Mucosa of descending colon (tissue), 3 donors: Measurements from ENCODE around the gene FCHSD2. TPM values are rescaled to one million over a fixed set of nuclear protein-coding genes. Genes with fewer than 3 reads are reported as not detected.

Experiments
- ATAC-seq: fragments of 200-7000 bp; cut with Tn5 transposase; one replicate; pipeline ENCODE4 v1.9.1; 2020; ENCODE audit warnings: mild to moderate bottlenecking, moderate library complexity
- DNase-seq, 3 donors: peaks; one replicate each; pipeline ENCODE4 v3.0.0-alpha.2; 2020
- H3K36me3 ChIP-seq: fragments of 200-600 bp; one replicate; pipeline ENCODE4 v1.8.0; 2021; ENCODE audit warnings: low read depth, mild to moderate bottlenecking
- H3K4me1 ChIP-seq: fragments of 200-600 bp; one replicate; pipeline ENCODE4 v1.8.0; 2021; ENCODE audit warnings: low read depth, mild to moderate bottlenecking
- H3K4me3 ChIP-seq: fragments of 200-600 bp; one replicate; pipeline ENCODE4 v1.8.0; 2021; ENCODE audit warnings: mild to moderate bottlenecking
- H3K9me3 ChIP-seq: fragments of 200-600 bp; one replicate; pipeline ENCODE4 v1.8.0; 2021; ENCODE audit warnings: mild to moderate bottlenecking
- intact Hi-C, 2 donors: fragments of 100-400 bp; cut with DNase I in 1 of 2; cut with micrococcal nuclease in 1 of 2; formaldehyde crosslinking; loops; one replicate each; pipeline versions ENCODE4 v1.11.0 to v1.11.1; 2022; cut with DNase I, micrococcal nuclease
- total RNA-seq, 3 donors: library from RNA; stranded (reverse); fragmentation: NEBNext Ultra II Directional in 2 of 3; extraction: Animal tissue kit (Norgen Biotek cat#: 25700) in 2 of 3; gene quantifications; one replicate each; pipeline versions ENCODE4 v1.2.1 to v1.2.4, GENCODE V29; 2021 to 2023
- TF ChIP-seq, protein P1 (sequence below): fragments of 200-600 bp; IDR thresholded peaks from one replicate; pipeline ENCODE4 v1.8.0; 2022; ENCODE audit warnings: antibody characterized with exemption, mild to moderate bottlenecking
- donor health status: DM: no; HTN: no; CAD: no; lungs with moderate emphysema.
- donor health status: DM: no; HTN: no; CAD: no.
- donor health status: DM: no; HTN: yes; CAD: no.

The FCHSD2 gene
- total RNA-seq, 3 donors from 2014 or later, result 15.7 to 41.6 (median 21.6) TPM

DNA sequence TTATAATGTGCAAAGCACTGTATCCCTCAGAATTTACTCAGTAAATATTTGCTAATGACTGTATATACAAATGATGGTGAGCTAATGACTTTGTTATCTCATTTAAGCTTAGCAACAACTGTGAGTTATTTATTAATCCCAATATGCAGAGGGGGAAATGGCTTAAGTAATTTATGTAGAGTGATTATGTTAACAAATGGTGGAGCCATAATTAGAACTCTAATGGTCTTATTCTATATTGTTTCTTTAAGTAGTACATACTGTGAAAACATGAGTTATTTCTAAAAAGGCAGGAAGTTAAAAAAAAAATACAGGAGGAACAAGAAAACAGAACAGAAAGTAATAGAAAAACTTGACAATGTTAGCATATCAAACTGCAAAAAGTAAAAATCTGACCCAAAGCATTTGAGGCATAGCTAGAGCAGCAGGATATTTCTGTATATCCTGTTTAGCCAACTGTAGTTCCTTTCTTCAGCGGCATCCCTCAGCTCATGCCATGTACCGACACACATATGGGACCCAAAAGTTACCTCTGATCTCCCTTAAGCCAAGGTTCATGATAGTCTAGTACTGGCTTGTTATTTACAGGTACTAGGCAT lies 94.2 kb downstream of the FCHSD2 start:
- H3K4me1 ChIP-seq, result peaks cover 8% of the 10 kb centered on the region
- no peaks in the 10 kb centered on the region for H3K36me3 ChIP-seq
- H3K9me3 ChIP-seq, result no peaks in the 10 kb centered on the region
- TF ChIP-seq, protein P1, sequence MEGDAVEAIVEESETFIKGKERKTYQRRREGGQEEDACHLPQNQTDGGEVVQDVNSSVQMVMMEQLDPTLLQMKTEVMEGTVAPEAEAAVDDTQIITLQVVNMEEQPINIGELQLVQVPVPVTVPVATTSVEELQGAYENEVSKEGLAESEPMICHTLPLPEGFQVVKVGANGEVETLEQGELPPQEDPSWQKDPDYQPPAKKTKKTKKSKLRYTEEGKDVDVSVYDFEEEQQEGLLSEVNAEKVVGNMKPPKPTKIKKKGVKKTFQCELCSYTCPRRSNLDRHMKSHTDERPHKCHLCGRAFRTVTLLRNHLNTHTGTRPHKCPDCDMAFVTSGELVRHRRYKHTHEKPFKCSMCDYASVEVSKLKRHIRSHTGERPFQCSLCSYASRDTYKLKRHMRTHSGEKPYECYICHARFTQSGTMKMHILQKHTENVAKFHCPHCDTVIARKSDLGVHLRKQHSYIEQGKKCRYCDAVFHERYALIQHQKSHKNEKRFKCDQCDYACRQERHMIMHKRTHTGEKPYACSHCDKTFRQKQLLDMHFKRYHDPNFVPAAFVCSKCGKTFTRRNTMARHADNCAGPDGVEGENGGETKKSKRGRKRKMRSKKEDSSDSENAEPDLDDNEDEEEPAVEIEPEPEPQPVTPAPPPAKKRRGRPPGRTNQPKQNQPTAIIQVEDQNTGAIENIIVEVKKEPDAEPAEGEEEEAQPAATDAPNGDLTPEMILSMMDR, result no peak
- DNase-seq (no peak), ATAC-seq (peak; percentile 75)
- no peak overlapping the region for H3K4me3 ChIP-seq
- intact Hi-C loops, result no loop called here

DNA sequence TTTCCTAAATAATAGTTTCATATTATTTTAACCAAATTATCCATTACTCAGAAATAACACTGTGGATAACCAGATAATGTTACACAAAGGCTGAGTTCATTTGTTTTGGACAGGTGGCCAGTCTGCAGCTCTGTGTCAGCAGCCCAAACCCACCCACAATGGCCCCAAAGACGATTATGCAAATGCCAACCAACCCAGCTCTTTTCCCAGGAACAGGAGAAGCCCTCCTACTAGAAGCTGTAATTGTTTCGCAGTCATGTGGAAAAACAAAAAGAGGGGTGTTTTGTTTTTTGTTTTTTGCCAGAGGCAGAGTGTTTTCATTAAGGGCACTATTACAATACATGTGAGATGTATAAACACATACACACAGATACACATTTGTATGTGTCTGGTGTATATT lies 102.1 kb downstream of the FCHSD2 start:
- intact Hi-C loops, result no loop called here
- TF ChIP-seq, protein P1, result no peak
- Histone ChIP-seq H3K4me1 (no peaks in the 10 kb centered on the region), H3K9me3 (no peaks in the 10 kb centered on the region), H3K4me3 (no peak overlapping the region), H3K36me3 (no peaks in the 10 kb centered on the region)
- DNase-seq, result no peak
- ATAC-seq, result no peak

DNA sequence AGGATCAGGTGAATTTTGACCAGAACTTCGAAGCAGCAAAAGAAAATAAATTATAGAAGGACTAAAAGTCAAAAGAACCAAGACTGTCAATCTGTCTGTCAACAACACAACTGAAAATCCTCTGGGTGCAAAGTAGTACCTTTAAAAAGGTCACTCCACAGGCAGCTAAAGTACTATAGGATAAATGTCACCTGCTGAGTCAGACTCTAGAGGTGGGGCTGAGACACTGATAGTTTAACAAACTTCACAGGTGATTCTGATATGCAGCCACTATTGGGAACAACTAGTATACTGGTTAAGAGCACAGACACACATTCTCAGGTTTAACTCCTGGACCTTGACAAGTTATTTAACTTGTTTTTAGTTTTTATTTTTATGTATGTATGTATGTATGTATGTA lies 107.3 kb downstream of the FCHSD2 start:
- Histone ChIP-seq H3K4me1 (no peaks in the 10 kb centered on the region), H3K36me3 (no peaks in the 10 kb centered on the region), H3K4me3 (no peak overlapping the region), H3K9me3 (no peaks in the 10 kb centered on the region)
- no peak for DNase-seq
- TF ChIP-seq, protein P1, result no peak
- intact Hi-C loops, result no loop called here
- peak; percentile 73 for ATAC-seq

DNA sequence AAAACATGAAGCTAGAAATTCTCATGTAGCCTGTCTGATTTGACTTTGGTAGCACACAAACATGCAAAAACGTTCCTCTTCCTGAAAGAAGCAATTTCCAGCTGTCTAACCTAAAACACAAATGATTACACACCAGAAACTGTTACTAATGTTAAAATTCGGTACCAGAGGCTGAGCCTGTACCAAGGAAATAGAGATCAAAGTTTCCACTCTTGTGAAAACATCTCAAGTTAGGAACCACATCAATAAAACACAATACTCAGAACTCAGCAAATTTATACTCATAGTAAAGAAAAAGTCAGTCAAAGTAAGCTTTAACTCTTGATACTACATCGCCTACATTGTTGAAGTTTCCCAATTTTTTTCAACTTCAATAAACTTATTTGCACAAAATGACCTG lies 107.8 kb downstream of the FCHSD2 start:
- Histone ChIP-seq H3K4me3 (no peak overlapping the region), H3K9me3 (no peaks in the 10 kb centered on the region), H3K36me3 (no peaks in the 10 kb centered on the region), H3K4me1 (no peaks in the 10 kb centered on the region)
- intact Hi-C loops, result no loop called here
- ATAC-seq (peak; percentile 23), DNase-seq (no peak)
- TF ChIP-seq, protein P1, result no peak

DNA sequence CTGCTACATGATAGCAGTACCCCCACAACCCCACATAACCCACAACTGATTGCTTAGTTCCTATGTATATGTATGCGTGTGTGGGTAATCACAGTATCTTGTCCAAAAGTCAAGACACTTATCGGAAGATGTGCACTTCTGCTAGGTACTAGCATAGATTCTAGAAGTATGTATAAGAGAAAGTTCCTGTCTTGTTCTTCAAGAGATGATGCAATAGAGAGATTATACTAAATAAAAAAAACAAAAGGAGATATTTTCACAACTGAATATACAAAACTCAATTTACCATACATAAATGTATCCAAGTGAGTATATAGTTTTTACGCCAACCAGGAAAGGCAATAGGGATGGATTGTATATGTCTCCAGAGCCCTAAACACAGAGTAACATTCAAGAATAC lies 112.0 kb downstream of the FCHSD2 start:
- Histone ChIP-seq H3K36me3 (no peaks in the 10 kb centered on the region), H3K4me3 (no peak overlapping the region), H3K9me3 (peaks cover 16% of the 10 kb centered on the region), H3K4me1 (no peaks in the 10 kb centered on the region)
- intact Hi-C loops, result no loop called here
- TF ChIP-seq, protein P1, result no peak
- no peak for DNase-seq
- ATAC-seq, result no peak

DNA sequence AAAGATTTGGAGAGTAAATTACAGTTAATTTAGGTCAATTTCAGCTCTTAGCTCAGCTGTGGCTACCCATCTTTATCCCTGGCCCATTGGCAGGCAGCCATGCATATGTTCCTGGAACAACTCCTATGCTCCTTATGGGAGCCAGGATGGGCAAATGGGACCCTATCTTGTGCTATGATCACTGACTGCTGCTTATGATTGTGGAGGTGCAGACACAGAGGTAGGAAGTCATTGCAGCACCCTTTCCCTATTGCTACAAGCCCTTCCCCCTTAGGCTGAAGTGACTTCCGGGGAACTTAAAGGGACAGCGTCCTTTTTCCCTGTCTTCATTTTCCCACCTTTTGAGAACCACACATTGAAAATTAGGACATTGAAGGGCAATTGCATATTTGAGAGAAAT lies 112.7 kb downstream of the FCHSD2 start:
- no peak for DNase-seq
- H3K9me3 ChIP-seq, result peaks cover 22% of the 10 kb centered on the region
- TF ChIP-seq, protein P1, result no peak
- no peaks in the 10 kb centered on the region for H3K4me1 ChIP-seq
- no peak for ATAC-seq
- intact Hi-C loops, result no loop called here
- H3K36me3 ChIP-seq, result no peaks in the 10 kb centered on the region
- H3K4me3 ChIP-seq, result no peak overlapping the region
